Motor neuron (in vitro differentiated cells): ENCODE measurements around the gene SYCP3. TPM values are rescaled to one million over a fixed set of nuclear protein-coding genes. Genes with fewer than 3 reads are reported as not detected.
A peak's percentile ranks its signal among the peaks of the same experiment; 100 is the strongest.
"Not testable (repeated sequence)": the region's sequence is repeated elsewhere in the genome, so short reads cannot be mapped to it uniquely, and the experiment has no call there.

Source experiments
- ATAC-seq, 8 experiments: fragments of 200-7000 bp; cut with Tn5 transposase; replicated peaks in 6 of 8; 2 replicates each; pipeline ENCODE4 v1.8.0; 2021; ENCODE audit warnings: mild to moderate bottlenecking in 8 of 8, moderate library complexity in 8 of 8
- H3K27ac ChIP-seq, 2 donors: fragments of 250-450 bp; sonication (Bioruptor Pico); 2 replicates each; pipeline ENCODE4 v1.9.0; 2021; ENCODE audit warnings: antibody characterized with exemption in 2 of 2, mild to moderate bottlenecking in 2 of 2, moderate library complexity in 1 of 2
- H3K4me1 ChIP-seq, 2 donors: fragments of 250-450 bp; sonication (Bioruptor Pico); replicated peaks in 1 of 2; 2 replicates each; pipeline ENCODE4 v1.6.1; 2021; ENCODE audit warnings: antibody characterized with exemption in 2 of 2, mild to moderate bottlenecking in 2 of 2, moderate library complexity in 1 of 2
- H3K4me3 ChIP-seq, 5 donors: fragments of 250-450 bp; sonication (Bioruptor Pico); 2 replicates each; pipeline ENCODE4 v1.9.0; 2021; ENCODE audit warnings: antibody characterized with exemption in 5 of 5, mild to moderate bottlenecking in 5 of 5, moderate library complexity in 4 of 5
- WGBS, 10 experiments: fragments of 450-650 bp; shearing (Covaris generic); methylation state at CpG; one replicate each; pipeline ENCODE4 v1.0.0; 2022; 5-methylcytosine and 5-hydroxymethylcytosine counted together
- in situ Hi-C, 9 experiments: fragments of 400-800 bp; cut with MboI; loops; one replicate each; pipeline ENCODE4 v1.15.0; 2021; ENCODE audit warnings: low sequenced_read_pairs in 9 of 9, low pct_unique_long_range_greater_than_20kb in 2 of 9; ENCODE audit not compliant: unreplicated experiment in 9 of 9
- total RNA-seq, 8 experiments: library from RNA; unstranded; fragments of 300-600 nt; gene quantifications; 2 replicates each; pipeline versions ENCODE4 v1.2.3 to v1.2.4, GENCODE V29; 2022

Gene SYCP3
- total RNA-seq, 8 experiments from 2014 or later, result 0.60 to 15.7 (median 0.83) TPM

DNA sequence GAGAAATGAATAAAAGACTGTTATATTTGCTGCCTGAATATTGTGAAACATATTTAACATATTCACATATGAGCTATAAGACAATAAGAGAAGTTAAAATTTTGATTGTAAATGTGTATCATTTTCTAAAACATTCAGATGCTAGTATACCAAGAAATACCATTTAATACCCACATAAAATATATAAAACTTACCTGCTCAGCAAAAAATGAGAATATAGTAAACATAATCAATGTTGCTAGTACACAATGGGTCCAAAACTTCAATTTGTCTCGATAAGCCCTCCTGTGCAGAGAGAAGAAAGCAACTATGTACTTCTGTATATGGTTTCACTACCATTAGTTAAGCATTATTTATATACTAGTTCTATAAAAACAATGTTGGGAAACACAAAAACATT, 9.6 kb upstream of the SYCP3 start:
- H3K27ac ChIP-seq, result no peak overlapping the region
- no peaks in the 10 kb centered on the region for H3K4me1 ChIP-seq
- in situ Hi-C loops, result loop anchor here in 1 of 9 experiments (25.0 kb wide), 1 partner anchor 337 kb away; the partner anchor contains the start of gene ARL1
- 67 to 100% (median 96%) methylated on average over 1 of the region's 1 CpG; no CpG with 5 or more reads in 4 of the 10 experiments for WGBS, 10 experiments
- ATAC-seq, result no peak
- H3K4me3 ChIP-seq, result no peak overlapping the region

GRCh38 chr12:101747697-101748096, 8.4 kb upstream of the SYCP3 start:
- in situ Hi-C loops, result loop anchor here in 1 of 9 experiments (25.0 kb wide), 1 partner anchor 335 kb away; the partner anchor contains the start of gene ARL1
- WGBS, 10 experiments, result 80% methylated on average over 1 of the region's 1 CpG; no CpG with 5 or more reads in 9 of the 10 experiments
- ATAC-seq, result no peak
- H3K4me1 ChIP-seq, result no peaks in the 10 kb centered on the region
- no peak overlapping the region for H3K27ac ChIP-seq
- no peak overlapping the region for H3K4me3 ChIP-seq

DNA sequence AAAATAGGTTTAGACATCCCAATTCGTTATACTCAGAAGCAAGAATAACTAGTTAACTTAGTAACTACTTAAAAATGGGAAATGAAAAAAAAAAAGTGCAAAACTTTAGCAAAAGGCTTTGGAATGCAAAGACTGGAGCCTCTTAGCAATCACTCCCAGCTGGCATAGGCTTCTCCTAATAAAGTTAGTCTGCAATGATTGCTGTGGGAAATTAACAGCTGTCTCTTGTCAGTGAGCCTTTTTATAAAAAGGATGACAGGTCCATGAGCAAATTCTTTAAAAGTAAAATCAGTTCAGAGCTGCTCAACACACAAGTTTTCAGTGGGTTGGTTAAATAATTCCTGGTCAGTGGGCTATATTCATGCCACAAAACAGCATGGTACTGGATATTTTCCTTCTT, 7.4 kb upstream of the SYCP3 start:
- in situ Hi-C loops, result loop anchor here in 1 of 9 experiments (25.0 kb wide), 1 partner anchor 334 kb away; the partner anchor contains the start of gene ARL1
- no peak for ATAC-seq
- no peak overlapping the region for H3K4me3 ChIP-seq
- WGBS, 10 experiments, result 0 to 100% (median 81%) methylated on average over 1 of the region's 1 CpG
- H3K27ac ChIP-seq, result no peak overlapping the region
- H3K4me1 ChIP-seq, result no peaks in the 10 kb centered on the region

- Histone ChIP-seq H3K4me3 (no peak overlapping the region), H3K4me1 (no peaks in the 10 kb centered on the region), H3K27ac (no peak overlapping the region)
- in situ Hi-C loops, result loop anchor here in 1 of 9 experiments (25.0 kb wide), 1 partner anchor 334 kb away; the partner anchor contains the start of gene ARL1
- 0 to 100% (median 67%) methylated on average over 1 of the region's 1 CpG; no CpG with 5 or more reads in 1 of the 10 experiments for WGBS, 10 experiments
- peak in 3 of 8 experiments; percentile 65 to 91 (median 88) for ATAC-seq
Observed at GRCh38 chr12:101746196-101746595, 6.9 kb upstream of the SYCP3 start.

DNA sequence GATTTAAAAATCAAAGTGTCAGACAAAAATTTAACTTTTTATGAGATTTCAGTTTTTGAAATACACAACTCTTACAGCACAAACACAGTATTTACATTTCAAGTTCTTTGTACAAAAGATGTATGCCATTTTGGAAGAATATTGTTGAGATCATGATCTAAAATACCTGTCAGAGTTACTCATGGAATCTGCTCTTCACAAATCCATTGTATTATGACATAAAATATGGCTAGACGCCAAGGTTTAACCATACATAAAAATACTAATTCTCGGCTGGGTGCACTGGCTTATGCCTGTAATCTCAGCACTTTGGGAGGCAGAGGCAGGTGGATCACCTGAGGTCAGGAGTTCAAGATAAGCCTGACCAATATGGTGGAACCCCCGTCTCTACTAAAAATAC, 6.2 kb upstream of the SYCP3 start:
- no peaks in the 10 kb centered on the region for H3K4me1 ChIP-seq
- in situ Hi-C loops, result loop anchor here in 1 of 9 experiments (25.0 kb wide), 1 partner anchor 333 kb away; the partner anchor contains the start of gene ARL1
- ATAC-seq, result no peak
- no peak overlapping the region for H3K27ac ChIP-seq
- 86 to 100% (median 100%) methylated on average over 1 to 3 of the region's 3 CpGs; no CpG with 5 or more reads in 3 of the 10 experiments for WGBS, 10 experiments
- no peak overlapping the region for H3K4me3 ChIP-seq

GRCh38 chr12:101743724-101744472, 4.6 kb upstream of the SYCP3 start:
- no peak overlapping the region for H3K4me3 ChIP-seq
- no peaks in the 10 kb centered on the region for H3K4me1 ChIP-seq
- ATAC-seq, result no peak
- H3K27ac ChIP-seq, result no peak overlapping the region
- 20 to 100% (median 88%) methylated on average over 1 to 10 of the region's 10 CpGs; no CpG with 5 or more reads in 1 of the 10 experiments for WGBS, 10 experiments
- in situ Hi-C loops, result loop anchor here in 1 of 9 experiments (25.0 kb wide), 1 partner anchor 332 kb away; the partner anchor contains the start of gene ARL1

DNA sequence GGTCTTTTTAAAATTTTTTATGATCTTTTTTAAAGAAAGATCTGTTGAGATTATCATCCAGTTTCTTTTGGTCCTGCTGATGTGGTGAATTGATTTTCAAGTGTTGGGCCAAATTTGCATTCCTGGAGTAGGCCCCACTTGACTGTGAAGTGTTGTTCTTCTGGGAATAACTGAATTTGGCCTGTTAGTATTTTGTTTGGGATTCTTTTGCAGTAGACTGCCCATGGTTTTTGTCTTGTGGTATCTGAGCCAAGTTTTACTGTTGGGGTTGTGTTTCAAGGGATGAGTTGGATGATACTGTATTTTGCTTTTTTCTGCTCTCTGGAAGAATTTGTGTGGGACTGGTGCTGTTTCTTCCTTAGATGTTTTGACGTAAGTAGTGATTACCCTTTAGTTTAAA, 4.0 kb upstream of the SYCP3 start:
- Histone ChIP-seq H3K27ac (no peak overlapping the region), H3K4me1 (no peaks in the 10 kb centered on the region), H3K4me3 (no peak overlapping the region)
- ATAC-seq, result no peak
- in situ Hi-C loops, result loop anchor here in 1 of 9 experiments (25.0 kb wide), 1 partner anchor 331 kb away; the partner anchor contains the start of gene ARL1
- 20 to 100% (median 100%) methylated on average over 1 of the region's 1 CpG; no CpG with 5 or more reads in 2 of the 10 experiments for WGBS, 10 experiments

DNA sequence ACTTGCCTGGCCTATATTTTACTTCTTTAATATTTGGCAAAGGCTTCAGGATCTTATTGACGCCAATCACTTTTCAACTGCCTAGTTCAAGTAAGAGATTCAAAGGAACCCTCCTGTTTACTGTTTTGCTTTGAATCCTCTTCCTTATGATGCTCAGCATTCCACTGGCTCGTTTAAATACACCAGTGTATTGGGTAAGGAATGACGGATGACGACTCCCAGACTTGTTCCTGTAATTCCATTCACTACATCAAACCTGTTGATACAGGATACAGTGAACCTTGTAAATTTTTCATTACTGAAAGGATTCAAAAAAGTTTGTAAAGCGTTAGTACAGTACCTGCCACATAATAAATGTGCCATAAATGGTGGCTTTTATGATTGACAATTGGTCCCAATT, 1.7 kb upstream of the SYCP3 start:
- no peak for ATAC-seq
- H3K4me1 ChIP-seq, result no peaks in the 10 kb centered on the region
- no peak overlapping the region for H3K4me3 ChIP-seq
- H3K27ac ChIP-seq, result no peak overlapping the region
- 50 to 100% (median 79%) methylated on average over 1 to 5 of the region's 5 CpGs for WGBS, 10 experiments
- in situ Hi-C loops, result loop anchor here in 1 of 9 experiments (25.0 kb wide), 1 partner anchor 329 kb away; the partner anchor contains the start of gene ARL1

DNA sequence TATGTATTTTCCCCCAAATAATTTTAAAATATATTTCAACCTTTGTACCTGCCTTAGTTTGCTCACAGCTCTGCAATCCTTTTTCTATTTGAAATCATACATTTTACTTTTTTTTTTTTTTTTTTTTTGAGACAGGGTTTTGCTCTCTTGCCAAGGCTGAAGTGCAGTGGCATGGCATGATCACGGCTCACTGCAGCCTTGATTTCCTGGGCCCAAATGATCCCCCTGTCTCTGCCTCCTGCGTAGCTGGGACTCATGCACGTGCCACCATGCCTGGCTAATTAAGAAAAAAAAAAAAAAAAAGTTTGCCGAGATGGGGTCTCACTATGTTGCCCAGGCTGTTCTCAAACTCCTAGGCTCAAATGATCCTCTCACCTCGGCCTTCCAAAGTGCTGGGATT, 1.3 kb upstream of the SYCP3 start:
- 75 to 100% (median 90%) methylated on average over 1 to 4 of the region's 5 CpGs; no CpG with 5 or more reads in 1 of the 10 experiments for WGBS, 10 experiments
- no peak overlapping the region for H3K4me3 ChIP-seq
- no peak for ATAC-seq
- H3K4me1 ChIP-seq, result no peaks in the 10 kb centered on the region
- in situ Hi-C loops, result loop anchor here in 1 of 9 experiments (25.0 kb wide), 1 partner anchor 328 kb away; the partner anchor contains the start of gene ARL1
- no peak overlapping the region for H3K27ac ChIP-seq

DNA sequence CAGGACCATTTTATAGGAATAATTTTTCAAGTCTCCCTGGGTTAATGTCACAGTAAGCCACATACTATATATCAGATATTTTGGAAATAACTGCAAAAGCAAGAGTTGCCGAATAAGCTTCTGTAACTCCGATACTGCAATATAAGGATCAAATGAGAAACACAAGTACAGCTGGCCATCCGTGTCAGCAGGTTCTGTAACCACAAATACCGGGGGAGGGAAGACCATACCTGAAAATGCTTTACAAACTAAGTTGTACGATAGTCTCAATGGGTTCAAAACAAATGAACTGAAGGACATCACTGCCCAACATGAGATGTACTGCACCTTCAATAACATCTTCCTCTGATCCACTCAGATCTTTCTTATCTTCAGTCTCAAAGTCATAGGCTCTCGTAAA, 1.8 kb downstream of the SYCP3 start:
- WGBS, 10 experiments, result 96 to 100% (median 99%) methylated on average over 1 to 6 of the region's 6 CpGs
- in situ Hi-C loops, result loop anchor here in 1 of 9 experiments (25.0 kb wide), 1 partner anchor 325 kb away; the partner anchor contains the start of gene ARL1
- no peak for ATAC-seq
- H3K4me3 ChIP-seq, result no peak overlapping the region
- H3K27ac ChIP-seq, result no peak overlapping the region
- H3K4me1 ChIP-seq, result no peaks in the 10 kb centered on the region

DNA sequence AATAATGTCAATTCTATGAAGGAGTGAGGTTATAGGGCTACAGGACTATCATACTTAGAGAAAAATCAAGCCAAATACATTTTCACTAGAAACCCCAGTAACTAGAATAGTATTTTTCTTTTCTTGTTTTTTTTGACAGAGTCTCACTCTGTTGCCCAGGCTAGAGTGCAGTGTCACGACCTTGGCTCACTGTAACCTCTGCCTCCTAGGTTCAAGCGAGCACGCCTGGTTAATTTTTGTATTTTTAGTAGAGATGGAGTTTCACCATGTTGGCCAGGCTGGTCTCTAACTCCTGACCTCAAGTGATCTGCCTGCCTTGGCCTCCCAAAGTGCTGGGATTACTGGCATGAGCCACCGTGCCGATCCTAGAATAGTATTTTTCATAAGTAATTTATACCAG, 4.8 kb downstream of the SYCP3 start:
- 80 to 100% (median 100%) methylated on average over 1 to 5 of the region's 5 CpGs; no CpG with 5 or more reads in 3 of the 10 experiments for WGBS, 10 experiments
- ATAC-seq, H3K4me3 ChIP-seq, H3K27ac ChIP-seq, H3K4me1 ChIP-seq: not testable (repeated sequence)
- in situ Hi-C loops, result loop anchor here in 1 of 9 experiments (25.0 kb wide), 1 partner anchor 322 kb away; the partner anchor contains the start of gene ARL1

DNA sequence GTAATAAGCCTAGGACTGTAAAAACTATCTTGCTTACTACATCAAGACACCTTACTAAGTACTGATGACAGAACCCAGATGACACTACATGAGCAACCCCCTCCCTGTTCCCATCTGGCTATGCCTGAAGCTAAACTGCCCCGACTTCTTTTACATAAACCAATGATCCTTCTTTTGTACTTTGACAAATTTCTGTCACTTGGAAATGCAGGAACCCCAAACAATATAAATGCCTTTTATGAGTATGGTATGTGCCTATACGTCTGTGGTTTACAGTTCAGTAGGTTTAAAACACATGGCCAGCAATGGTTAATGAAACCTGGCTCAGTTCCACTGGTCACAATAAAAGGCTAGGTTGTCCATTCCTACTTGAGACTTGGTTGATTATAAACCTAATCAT, 6.1 kb downstream of the SYCP3 start:
- Histone ChIP-seq H3K27ac (no peak overlapping the region), H3K4me1 (no peaks in the 10 kb centered on the region), H3K4me3 (no peak overlapping the region)
- in situ Hi-C loops, result loop anchor here in 1 of 9 experiments (25.0 kb wide), 1 partner anchor 321 kb away; the partner anchor contains the start of gene ARL1
- peak in 2 of 8 experiments; percentile 41 to 67 for ATAC-seq
- 10 to 84% (median 62%) methylated on average over 1 to 2 of the region's 2 CpGs; no CpG with 5 or more reads in 4 of the 10 experiments for WGBS, 10 experiments

GRCh38 chr12:101732318-101732717, 6.9 kb downstream of the SYCP3 start:
- 50 to 100% (median 100%) methylated on average over 1 of the region's 1 CpG; no CpG with 5 or more reads in 3 of the 10 experiments for WGBS, 10 experiments
- no peak for ATAC-seq
- Histone ChIP-seq H3K4me1 (no peaks in the 10 kb centered on the region), H3K27ac (no peak overlapping the region), H3K4me3 (no peak overlapping the region)
- in situ Hi-C loops, result loop anchor here in 1 of 9 experiments (25.0 kb wide), 1 partner anchor 320 kb away; the partner anchor contains the start of gene ARL1
